G401 (cell line): ENCODE results near the gene ZNF469. TPM values are rescaled to one million over a fixed set of nuclear protein-coding genes. Genes with fewer than 3 reads are reported as not detected.

Experiments
- DNase-seq: peaks from one replicate; pipeline ENCODE4 v3.0.0-alpha.2; 2015; ENCODE audit warnings: low spot score
- in situ Hi-C: cut with HindIII; loops from 2 replicates; pipeline ENCODE4 v1.10.0; 2016; ENCODE audit warnings: low sequenced_read_pairs, mixed read lengths
- total RNA-seq: library from RNA; depleted of rRNA; stranded (reverse); fragments of >200 nt; shearing (Covaris generic); gene quantifications from 2 replicates; pipeline ENCODE4 v1.2.3, GENCODE V29; 2014; rRNA removed

Gene ZNF469, protein sequence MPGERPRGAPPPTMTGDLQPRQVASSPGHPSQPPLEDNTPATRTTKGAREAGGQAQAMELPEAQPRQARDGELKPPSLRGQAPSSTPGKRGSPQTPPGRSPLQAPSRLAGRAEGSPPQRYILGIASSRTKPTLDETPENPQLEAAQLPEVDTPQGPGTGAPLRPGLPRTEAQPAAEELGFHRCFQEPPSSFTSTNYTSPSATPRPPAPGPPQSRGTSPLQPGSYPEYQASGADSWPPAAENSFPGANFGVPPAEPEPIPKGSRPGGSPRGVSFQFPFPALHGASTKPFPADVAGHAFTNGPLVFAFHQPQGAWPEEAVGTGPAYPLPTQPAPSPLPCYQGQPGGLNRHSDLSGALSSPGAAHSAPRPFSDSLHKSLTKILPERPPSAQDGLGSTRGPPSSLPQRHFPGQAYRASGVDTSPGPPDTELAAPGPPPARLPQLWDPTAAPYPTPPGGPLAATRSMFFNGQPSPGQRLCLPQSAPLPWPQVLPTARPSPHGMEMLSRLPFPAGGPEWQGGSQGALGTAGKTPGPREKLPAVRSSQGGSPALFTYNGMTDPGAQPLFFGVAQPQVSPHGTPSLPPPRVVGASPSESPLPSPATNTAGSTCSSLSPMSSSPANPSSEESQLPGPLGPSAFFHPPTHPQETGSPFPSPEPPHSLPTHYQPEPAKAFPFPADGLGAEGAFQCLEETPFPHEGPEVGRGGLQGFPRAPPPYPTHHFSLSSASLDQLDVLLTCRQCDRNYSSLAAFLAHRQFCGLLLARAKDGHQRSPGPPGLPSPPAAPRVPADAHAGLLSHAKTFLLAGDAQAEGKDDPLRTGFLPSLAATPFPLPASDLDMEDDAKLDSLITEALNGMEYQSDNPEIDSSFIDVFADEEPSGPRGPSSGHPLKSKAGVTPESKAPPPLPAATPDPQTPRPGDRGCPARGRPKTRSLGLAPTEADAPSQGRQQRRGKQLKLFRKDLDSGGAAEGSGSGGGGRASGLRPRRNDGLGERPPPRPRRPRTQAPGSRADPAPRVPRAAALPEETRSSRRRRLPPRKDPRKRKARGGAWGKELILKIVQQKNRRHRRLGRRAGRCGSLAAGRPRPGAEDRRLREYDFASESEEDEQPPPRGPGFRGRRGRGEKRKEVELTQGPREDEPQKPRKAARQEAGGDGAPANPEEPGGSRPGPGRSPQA (N-terminal part only)
- 0.18 and 0.34 TPM in 2 replicates for total RNA-seq

DNA sequence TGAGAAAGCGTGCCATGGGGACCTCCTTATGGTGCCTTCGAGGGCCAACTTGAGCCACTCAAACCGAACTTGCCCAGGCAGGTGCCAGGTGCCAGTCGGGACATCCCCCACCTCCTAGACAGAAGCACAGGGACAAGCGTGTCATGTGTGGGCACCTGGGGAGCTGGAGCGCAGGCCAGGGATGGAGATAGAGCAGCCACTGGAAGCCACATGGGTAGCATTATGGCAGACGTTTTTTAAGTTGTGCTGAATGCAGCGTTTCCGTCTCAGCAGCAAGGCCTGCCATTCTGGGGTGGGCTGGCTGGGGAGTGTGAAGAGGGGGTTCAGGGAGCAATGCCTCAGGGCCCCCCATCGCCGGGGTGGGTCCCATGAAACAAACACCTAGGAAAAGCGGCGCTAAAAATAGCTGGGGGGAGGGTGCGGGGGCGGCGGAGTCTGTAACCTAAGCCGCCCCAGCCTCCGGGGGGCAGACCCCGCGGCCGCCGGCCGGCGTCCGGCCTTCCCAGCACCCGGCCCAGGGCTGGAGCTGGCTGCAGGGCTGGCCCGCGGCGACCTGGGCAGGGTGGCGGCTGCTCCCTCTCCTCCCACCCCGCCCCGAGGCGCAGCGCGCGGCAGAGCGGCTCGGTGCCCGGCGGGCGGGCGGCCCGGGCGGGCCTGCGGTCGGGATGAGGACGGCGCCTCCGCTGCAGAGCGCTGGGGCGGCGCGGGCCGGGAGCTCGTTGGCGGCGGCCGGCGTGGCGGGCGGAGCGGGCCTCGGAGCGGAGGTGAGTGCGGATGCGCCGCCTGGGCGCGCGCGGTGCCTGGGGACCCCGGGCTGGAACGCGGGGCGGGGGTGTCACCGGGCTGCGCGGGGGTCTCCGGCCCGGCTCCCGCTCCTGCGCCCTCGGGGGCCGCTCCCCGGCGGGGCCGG lies at the start of gene ZNF469:
Gene ZNF469 (plus strand): TSS at position 469 of the 910 bp plus-strand sequence. CDS start 44,512 bp downstream, outside the sequence.
- no peak for DNase-seq
- in situ Hi-C loops: no loop called here

DNA sequence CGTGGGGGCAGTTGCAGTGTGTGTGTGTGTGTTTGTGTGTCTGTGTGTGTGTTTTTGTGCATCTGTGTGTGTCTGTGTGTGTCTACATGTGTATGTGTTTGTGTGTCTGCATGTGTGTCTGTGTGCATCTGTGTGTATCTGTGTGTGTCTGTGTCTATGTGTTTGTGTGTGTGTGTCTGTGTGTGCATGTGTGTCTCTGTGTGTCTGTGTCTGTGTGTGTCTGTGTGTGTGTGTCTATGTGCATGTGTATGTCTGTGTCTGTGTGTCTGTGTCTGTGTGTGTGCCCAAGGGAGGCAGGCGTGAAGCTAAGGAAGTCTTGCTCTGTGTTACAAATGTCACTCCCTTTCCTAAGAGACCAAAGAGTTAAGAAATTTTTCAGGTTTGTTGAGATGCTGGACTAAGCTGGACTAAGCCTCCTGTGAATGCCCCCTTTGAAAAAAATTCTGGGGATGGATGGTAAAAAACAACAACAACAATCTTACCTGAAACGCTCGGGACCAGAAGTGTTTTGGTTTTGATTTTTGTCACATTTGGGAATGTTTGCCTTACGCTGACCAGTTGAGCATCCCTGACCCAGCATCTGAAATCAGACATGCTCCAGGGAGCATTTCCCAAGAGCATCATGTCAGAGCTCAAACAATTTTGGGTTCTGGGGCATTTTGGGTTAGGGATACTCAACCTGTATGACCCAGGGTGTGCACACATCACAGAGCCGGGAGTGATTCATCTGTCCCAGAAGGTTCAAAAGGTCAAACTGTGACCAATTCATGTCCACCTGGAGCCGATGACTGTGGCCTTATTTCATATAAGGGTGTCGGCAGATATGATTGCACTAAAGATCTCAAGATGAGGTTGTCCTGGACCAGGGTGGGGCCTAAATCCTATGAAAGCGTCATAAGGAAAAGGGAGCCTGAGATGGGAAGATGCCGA lies 48.6 kb upstream of the ZNF469 start:
- DNase-seq: no peak
- in situ Hi-C loops: no loop called here

DNA sequence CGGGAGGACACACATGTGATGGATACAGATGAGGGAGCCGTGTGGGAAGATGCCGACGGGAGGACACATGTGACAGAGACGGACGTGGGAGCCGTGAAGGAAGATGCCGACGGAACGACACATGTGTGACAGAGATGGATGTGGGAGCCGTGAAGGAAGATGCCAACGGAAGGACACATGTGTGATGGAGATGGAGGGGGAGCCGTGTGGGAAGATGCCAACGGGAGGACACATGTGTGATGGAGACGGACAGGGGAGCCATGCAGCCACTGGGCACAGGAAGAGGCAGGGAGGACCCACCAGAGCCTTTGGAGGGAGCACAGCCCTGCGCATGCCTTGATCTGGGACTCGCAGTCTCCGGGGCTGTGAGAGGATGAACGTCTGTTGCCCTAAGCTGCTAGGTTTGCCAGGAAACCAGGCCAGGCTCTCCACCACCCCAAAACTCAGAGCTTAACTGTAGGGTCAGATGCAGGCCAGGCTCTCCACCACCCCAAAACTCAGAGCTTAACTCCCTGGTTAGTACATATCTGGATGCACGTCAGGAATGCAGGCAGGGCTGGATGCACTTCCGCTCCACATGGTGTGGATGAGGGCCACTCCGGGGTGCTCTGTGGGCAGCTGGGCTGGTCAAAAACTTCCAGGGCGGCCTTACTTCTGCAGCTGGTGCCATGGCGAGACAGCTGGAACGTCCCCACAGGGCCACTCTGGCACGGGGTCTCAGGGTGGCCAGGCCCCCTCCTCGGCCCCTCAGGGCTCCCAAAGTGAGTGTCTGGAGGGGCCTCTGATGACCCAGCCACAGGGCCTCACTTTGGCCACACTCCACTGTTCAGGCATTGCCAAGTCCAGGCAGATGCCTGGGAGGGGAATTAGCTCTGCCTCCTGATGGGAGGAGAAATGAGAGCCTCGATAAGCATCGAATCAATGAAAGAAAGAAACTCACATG lies 47.7 kb upstream of the ZNF469 start:
- in situ Hi-C loops: no loop called here
- no peak for DNase-seq

DNA sequence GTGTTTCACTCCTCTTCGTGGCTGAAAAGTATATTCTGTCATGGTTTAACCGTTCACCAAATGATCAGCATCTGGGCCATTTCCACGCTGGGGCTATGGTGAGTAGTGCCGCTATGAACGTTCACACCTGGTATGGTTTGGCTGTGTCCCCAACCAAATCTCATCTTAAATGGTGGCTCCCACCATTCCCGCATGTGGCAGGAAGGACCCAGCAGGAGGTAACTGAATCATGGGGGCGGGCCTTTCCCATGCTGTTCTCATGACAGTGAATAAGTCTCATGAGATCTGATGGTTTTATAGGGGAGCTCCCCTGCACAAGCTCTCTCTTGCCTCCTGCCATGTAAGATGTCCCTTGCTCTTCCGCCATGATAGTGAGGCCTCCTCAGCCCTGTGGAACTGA lies 45.7 kb upstream of the ZNF469 start:
- in situ Hi-C loops: no loop called here
- DNase-seq: no peak

DNA sequence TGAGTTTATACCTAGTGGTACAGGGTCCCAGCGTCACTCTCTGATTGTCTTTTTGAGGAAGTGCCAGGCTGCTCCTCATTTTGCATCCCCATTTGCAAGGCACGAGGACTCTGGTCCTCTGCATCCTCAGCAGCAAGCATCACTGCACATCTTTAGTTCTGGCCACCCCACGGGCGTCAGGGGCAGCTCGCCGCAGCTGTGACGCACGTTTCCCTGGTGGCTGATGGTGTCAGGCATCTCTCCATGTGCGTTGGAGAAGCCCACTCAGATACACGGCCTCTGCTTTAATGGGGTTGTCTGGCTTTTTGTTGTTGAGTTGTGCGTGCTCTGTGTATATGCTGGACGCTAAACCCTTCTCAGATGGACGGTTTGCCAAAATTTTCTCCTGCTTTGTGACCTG lies 45.2 kb upstream of the ZNF469 start:
- in situ Hi-C loops: no loop called here
- no peak for DNase-seq

DNA sequence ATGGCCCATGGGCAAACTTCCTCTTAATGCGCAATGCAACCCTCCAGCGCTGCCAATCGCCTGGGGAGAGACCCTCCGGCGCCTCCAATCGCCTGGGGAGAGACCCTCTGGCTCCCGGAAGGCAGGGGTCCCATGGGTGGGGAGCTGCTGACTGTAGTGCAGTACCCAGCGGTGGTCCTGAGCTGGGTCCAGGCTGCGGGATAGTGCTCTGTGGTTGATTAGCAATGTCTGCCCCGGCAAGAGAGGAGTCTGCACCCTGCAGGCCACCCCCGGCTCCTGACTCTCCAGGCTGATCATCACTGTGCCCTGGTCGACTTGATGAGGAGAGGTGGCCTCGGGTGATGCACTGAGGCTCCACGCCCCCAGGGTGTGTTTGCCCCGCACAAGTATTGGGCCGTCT lies 44.6 kb upstream of the ZNF469 start:
- no peak for DNase-seq
- in situ Hi-C loops: no loop called here

DNA sequence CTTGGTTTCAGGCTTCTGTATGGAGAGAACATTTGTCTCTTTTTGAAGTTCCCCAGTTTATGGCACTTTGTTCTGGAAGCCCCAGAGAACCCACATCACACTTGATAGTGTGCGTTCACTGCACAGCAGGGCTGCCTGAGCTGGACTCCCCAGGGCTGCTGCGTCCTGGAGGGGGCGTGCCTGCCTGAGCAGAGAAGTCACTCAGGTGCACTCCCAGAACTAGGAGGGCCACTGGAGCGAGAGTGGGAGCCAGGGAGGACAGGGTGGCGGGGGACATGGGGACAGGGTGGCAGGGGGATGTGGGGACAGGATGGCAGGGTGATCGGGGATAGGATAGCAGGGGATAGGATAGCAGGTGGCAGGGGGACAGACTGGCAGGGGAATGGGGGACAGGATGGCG lies 43.9 kb upstream of the ZNF469 start:
- in situ Hi-C loops: no loop called here
- no peak for DNase-seq

DNA sequence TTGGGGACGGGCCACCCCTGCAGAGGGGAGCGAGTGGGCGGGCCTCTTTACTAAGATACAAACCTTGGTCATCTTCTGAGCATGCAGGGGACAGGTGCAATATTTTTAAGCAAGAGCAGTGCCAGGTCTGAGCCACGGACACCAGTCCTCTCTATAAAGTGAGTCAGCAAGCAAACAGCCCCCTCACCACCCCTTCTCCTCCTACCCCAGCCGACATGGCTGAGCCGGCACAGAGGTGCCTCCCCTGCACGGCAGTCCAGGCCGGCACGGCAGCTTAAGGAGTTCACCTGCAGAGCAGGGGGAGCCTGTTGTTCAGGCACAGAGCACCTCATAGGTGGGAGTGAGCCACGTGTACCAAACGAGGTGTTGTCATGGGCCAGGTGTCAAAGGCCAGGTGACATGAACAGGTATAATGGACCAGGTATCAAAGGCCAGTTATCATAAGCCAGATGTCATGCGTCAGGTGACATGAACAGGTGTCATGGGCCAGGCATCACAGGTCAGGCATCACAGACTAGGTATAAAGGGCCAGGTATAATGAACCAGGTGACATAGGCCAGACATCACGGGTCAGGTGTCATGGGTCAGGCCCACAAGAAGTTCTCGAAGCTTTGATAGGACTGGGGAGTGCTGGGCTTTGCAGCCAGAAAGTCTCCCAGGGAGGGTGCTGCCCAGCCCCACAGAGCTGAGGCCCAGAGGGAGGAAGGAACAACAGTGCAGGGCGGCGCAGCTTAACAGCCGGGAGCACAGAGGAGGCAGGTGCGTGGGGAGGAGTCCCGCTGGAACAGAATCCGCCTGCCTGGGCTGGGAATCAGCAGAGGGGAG lies 42.6 kb upstream of the ZNF469 start:
- DNase-seq: no peak
- in situ Hi-C loops: no loop called here

DNA sequence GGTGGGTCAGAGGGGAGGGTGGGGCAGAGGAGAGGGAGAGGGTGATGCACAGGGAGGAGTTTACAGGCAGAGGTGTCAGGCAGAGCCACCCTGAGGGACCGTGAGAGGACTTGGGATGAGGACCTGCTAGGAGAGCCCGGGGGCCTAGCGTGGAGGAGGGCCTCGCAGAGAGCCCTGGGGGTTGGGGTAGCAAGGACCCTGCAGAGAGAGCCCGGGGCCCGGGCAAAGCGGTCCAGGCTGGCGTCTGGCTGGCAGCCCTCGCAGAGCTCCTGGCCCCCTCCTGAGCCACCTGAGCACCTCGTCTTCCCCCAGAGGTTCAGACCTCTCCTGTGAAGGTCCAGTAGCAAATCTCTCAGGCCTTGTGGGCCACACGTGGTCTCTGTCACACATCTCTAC lies 42.0 kb upstream of the ZNF469 start:
- in situ Hi-C loops: no loop called here
- DNase-seq: no peak

DNA sequence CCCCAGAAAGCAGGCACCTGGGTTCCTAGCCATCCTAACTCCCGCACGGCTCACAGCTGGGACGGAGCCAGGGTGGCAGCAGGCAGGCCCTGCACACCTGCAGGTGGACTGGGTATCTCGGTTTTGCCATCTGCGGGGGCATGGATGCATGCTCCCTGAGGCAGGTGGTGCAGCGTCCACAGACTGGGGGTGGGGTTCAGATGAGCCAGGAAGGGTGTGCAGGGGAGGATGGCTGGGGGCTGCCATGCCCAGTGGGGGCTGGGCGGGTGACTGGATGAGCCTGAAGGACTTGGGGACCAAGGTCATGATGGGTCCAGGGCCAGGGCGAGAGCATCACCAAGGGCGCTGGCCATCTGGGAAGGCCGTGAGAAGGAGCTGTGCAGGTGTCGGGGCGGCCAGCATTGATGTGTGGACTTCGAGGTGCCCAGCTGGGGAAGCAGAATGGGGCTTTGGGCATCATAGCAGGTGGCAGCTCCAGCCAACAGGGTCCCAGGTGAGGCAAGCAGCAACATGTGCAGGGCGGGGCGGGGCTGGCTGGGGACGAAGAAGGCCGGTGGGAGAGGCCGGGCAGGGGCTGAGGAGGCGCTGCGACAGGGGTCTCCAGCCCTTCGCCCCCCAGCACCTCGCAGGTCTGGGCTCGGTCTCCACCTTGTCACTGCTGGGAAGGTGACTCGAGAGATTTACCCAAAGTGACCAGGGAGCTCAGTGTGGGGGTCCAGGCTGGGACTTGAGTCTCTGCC lies 41.0 kb upstream of the ZNF469 start:
- peak; percentile 19 for DNase-seq
- in situ Hi-C loops: no loop called here

DNA sequence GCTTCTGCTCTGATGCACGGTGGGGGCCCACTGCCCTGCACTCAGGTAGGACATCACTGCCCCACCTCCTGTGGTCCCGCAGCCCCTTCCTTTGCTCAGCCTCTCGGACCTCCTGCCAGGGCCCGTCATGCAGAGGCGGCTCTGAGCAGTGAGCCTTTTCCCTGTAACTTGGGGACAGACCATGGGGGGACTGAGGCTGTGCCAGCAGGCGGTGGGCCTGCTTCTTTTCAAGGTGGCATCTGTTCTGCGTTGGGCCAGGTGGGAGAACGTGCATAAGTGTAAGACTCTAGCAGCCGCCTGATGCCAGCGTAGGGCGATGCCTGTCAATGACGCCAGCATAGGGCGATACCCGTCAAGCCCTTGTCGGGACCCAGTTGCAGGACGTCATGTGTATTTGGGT lies 40.3 kb upstream of the ZNF469 start:
- in situ Hi-C loops: no loop called here
- no peak for DNase-seq

DNA sequence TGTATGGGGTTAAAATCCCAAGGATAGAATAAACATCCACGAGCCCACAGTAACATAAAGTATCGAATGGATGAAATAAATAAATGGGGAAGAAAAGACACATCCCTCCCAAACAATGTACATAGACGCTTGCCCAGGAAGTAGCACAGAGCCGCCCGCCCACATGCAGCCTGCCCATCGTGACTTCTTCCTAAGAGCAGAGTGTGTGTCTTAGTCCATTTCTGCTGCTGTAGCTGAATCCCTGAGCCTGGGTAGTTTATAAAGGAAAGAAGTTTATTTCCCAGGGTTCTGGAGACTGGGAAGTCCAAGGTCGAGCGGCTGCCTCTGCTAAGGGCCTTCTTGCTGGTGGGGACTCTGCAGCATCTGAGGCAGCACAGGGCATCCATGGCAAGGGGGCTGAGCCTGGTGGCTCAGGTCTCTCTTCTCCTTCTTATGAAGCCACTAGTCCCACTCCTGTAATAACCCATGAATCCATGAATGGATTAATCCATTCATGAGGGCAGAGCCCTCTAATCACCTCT lies 39.4 kb upstream of the ZNF469 start:
- DNase-seq: no peak
- in situ Hi-C loops: no loop called here

DNA sequence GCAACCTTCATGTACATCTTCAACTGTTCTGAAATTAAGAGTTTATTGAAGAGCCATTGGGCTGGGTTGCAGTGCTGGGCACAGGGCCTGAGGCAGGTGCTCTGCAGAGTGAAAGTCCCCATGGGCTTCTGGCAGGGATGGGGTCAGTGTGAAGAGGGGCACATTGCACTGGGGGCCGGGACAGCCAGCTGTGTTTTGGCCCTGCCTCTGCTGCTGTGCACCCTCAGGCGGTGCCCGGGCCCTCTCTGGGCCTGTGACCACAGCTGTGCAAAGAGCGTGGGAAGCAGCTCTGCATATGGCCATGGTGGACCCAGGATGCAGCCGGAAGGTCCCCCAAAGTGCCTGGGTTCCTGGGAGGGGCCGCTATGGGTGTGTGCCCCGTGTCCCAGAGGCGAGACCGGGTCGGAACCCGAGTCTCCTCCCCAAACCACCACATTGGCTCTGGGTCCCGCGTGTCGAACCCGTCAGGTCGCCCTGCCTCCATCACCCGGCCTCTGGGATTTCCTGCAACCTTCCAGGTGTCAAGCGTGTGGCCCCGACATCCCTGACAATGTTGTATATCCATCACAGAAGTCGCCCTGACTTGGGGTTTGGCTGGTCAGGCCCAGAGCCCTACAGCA lies 38.2 kb upstream of the ZNF469 start:
- no peak for DNase-seq
- in situ Hi-C loops: no loop called here

DNA sequence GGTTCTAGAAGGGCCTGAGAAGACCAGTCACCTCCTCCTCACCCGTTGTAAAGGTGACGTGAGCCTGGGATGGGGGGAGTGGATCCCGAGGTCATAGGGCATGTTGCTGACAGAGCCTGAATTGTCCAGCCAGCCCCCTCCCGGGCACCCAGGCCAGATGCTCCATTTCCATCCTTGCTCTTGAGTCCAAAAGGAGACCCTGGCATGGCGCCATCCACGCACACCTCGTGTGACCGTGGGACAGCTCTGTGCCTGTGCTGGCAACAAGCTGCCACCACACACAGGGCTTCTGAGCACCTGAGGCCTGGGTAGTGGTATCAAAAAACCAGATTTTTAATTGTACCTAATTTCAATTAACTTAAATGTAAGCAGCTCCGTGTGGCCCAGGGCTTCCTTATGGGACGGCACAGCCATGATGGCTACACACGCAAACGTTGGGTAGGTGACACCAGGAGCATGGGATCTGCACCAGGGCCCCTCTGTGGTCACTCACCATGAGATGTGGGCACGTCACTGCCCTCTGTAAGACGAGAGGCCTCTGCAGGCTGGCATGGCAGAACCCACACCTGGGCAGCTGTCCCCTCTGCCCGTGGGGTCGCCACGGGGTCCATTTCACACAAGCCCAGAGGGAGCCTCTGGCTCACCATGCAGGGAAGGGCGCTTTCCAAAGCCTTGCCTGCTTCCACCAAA lies 37.6 kb upstream of the ZNF469 start:
- no peak for DNase-seq
- in situ Hi-C loops: no loop called here
